ENCODE measurements around the gene OIP5.

- TF ChIP-seq POLR2A (IDR thresholded peaks at IDR 0.05) = no peak
- no peak for TF ChIP-seq CTCF (IDR thresholded peaks at IDR 0.05)
Observed at GRCh38 chr15:41337631-41338522, 5.5 kb upstream of the OIP5 start.
